H1 (cell line): ENCODE measurements around the gene EFCAB8. TPM values are rescaled to one million over a fixed set of nuclear protein-coding genes. Genes with fewer than 3 reads are reported as not detected.

Source experiments
- CTCF ChIA-PET: fragments of 300-600 bp; sonication (Branson Sonifier 250); formaldehyde crosslinking; loops from one replicate; lab custom pipeline; 2021; ENCODE audit not compliant: partially characterized antibody; lab: Charles Lee
- POLR2A ChIA-PET: fragments of 300-600 bp; sonication (Branson Sonifier 250); formaldehyde crosslinking; loops from one replicate; lab custom pipeline; 2021; ENCODE audit warnings: inconsistent platforms; ENCODE audit not compliant: partially characterized antibody; lab: Charles Lee
- DNase-seq, 2 experiments: peaks; one replicate each; pipeline versions ENCODE4 v3.0.0 to v3.0.0-alpha.2; 2010 to 2022; ENCODE audit warnings: low spot score in 2 of 2, low read depth in 1 of 2, mixed read lengths in 1 of 2
- FAIRE-seq: peaks from 2 replicates; lab custom pipeline; 2011; peaks lifted over from hg19 to GRCh38; lab: Jason Lieb, UNC
- H2AFZ ChIP-seq: 2 replicates; pipeline ENCODE4 v1.8.1; 2012; ENCODE audit warnings: low read length, inconsistent platforms
- H2AK5ac ChIP-seq: 2 replicates; pipeline ENCODE4 v1.6.1; 2013; ENCODE audit warnings: low read depth, low read length
- H2BK120ac ChIP-seq: replicated peaks from 2 replicates; pipeline ENCODE3; 2013; ENCODE audit warnings: low read depth, low read length, inconsistent platforms
- H2BK12ac ChIP-seq: 2 replicates; pipeline ENCODE4 v1.6.1; 2013; ENCODE audit warnings: low read depth, low read length
- H2BK15ac ChIP-seq: 2 replicates; pipeline ENCODE4 v1.6.1; 2013; ENCODE audit warnings: low read length
- H2BK20ac ChIP-seq: 2 replicates; pipeline ENCODE4 v1.6.1; 2013; ENCODE audit warnings: low read length
- H2BK5ac ChIP-seq: 2 replicates; pipeline ENCODE4 v1.6.1; 2013; ENCODE audit warnings: low read depth, low read length
- H3K14ac ChIP-seq: 2 replicates; pipeline ENCODE4 v1.6.1; 2013; ENCODE audit warnings: inconsistent platforms; ENCODE audit not compliant: insufficient read length
- H3K18ac ChIP-seq: 2 replicates; pipeline ENCODE4 v1.6.1; 2013; ENCODE audit warnings: low read length; ENCODE audit errors: extremely low read depth
- H3K23ac ChIP-seq: 2 replicates; pipeline ENCODE4 v1.6.1; 2013; ENCODE audit warnings: inconsistent platforms; ENCODE audit not compliant: insufficient read length
- H3K23me2 ChIP-seq: 2 replicates; pipeline ENCODE4 v1.6.1; 2013; ENCODE audit warnings: low read depth, low read length
- H3K27ac ChIP-seq: 2 replicates; pipeline ENCODE4 v1.6.1; 2011; ENCODE audit warnings: low read depth, low read length, inconsistent platforms
- H3K27me3 ChIP-seq, 4 experiments: replicated peaks in 1 of 4; 1 replicate in 1 of 4; 2 replicates in 3 of 4; pipeline versions ENCODE4 v1.6.1 to v1.8.1; 2011 to 2013; ENCODE audit warnings: low read length in 3 of 4, mild to moderate bottlenecking in 3 of 4, inconsistent platforms in 2 of 4, mixed read lengths in 2 of 4, moderate library complexity in 1 of 4; ENCODE audit not compliant: control insufficient read depth in 3 of 4, insufficient read depth in 3 of 4; ENCODE audit errors: extremely low read depth in 1 of 4
- H3K36me3 ChIP-seq, 4 experiments: 2 replicates each; pipeline versions ENCODE4 v1.6.1 to v1.8.1; 2011 to 2013; ENCODE audit warnings: mild to moderate bottlenecking in 4 of 4, low read length in 3 of 4, moderate library complexity in 2 of 4, control low read depth in 1 of 4, inconsistent platforms in 1 of 4; ENCODE audit not compliant: insufficient read depth in 4 of 4, control insufficient read depth in 2 of 4
- H3K4ac ChIP-seq: replicated peaks from 2 replicates; pipeline ENCODE3; 2013; ENCODE audit warnings: low read length, low read depth, mixed read lengths, inconsistent platforms; ENCODE audit not compliant: insufficient read length
- H3K4me1 ChIP-seq, 4 experiments: replicated peaks in 1 of 4; 1 replicate in 1 of 4; 2 replicates in 3 of 4; pipeline versions ENCODE4 v1.6.1 to v1.8.1; 2011 to 2013; ENCODE audit warnings: low read length in 3 of 4, inconsistent platforms in 2 of 4, mixed read lengths in 1 of 4; ENCODE audit not compliant: insufficient read depth in 4 of 4, control insufficient read depth in 3 of 4
- H3K4me2 ChIP-seq, 2 experiments: 2 replicates each; pipeline versions ENCODE4 v1.6.1 to v1.8.1; 2011 to 2013; ENCODE audit warnings: low read depth in 2 of 2, low read length in 2 of 2, control low read depth in 1 of 2, inconsistent platforms in 1 of 2, mild to moderate bottlenecking in 1 of 2; ENCODE audit not compliant: insufficient read depth in 1 of 2
- H3K4me3 ChIP-seq, 4 experiments: fragments of 200-600, 300-600 bp in 1 of 4; sonication (generic), shearing (Covaris generic), sonication (Bioruptor Twin) in 1 of 4; 2 replicates each; pipeline versions ENCODE4 v1.5.1 to v1.8.1; 2011 to 2016; ENCODE audit warnings: low read length in 4 of 4, low read depth in 3 of 4, control low read depth in 2 of 4, inconsistent platforms in 2 of 4, mild to moderate bottlenecking in 2 of 4, mixed read lengths in 1 of 4, moderate library complexity in 1 of 4; ENCODE audit not compliant: insufficient read depth in 2 of 4; ENCODE audit errors: extremely low read depth in 1 of 4
- H3K56ac ChIP-seq: replicated peaks from 2 replicates; pipeline ENCODE3; 2013; ENCODE audit warnings: low read depth, mild to moderate bottlenecking, mixed read lengths, low read length, inconsistent platforms; ENCODE audit not compliant: insufficient read length
- H3K79me1 ChIP-seq: 2 replicates; pipeline ENCODE4 v1.6.1; 2013; ENCODE audit warnings: low read depth, low read length, control low read depth
- H3K79me2 ChIP-seq, 2 experiments: 2 replicates each; pipeline versions ENCODE4 v1.6.1 to v1.8.1; 2012 to 2013; ENCODE audit warnings: low read length in 2 of 2, mild to moderate bottlenecking in 2 of 2, inconsistent platforms in 1 of 2; ENCODE audit not compliant: insufficient read depth in 2 of 2, control insufficient read depth in 1 of 2
- H3K9ac ChIP-seq, 4 experiments: replicated peaks in 1 of 4; 1 replicate in 1 of 4; 2 replicates in 3 of 4; pipeline versions ENCODE4 v1.6.1 to v1.8.1; 2011 to 2013; ENCODE audit warnings: low read depth in 3 of 4, low read length in 3 of 4, control low read depth in 2 of 4, mild to moderate bottlenecking in 2 of 4, moderate library complexity in 2 of 4, inconsistent platforms in 1 of 4; ENCODE audit errors: extremely low read depth in 1 of 4
- H3K9me3 ChIP-seq, 2 experiments: 2 replicates each; pipeline versions ENCODE4 v1.6.1 to v1.8.1; 2012 to 2013; ENCODE audit warnings: mild to moderate bottlenecking in 2 of 2, moderate library complexity in 2 of 2, control low read depth in 1 of 2, inconsistent platforms in 1 of 2, low read depth in 1 of 2, low read length in 1 of 2, mixed read lengths in 1 of 2; ENCODE audit not compliant: insufficient read depth in 2 of 2
- H4K20me1 ChIP-seq, 2 experiments: replicated peaks in 1 of 2; 2 replicates each; pipeline versions ENCODE3 to v1.8.1; 2011 to 2013; ENCODE audit warnings: inconsistent platforms in 2 of 2, low read length in 2 of 2, mild to moderate bottlenecking in 1 of 2; ENCODE audit not compliant: insufficient read depth in 2 of 2, control insufficient read depth in 1 of 2
- H4K5ac ChIP-seq: 2 replicates; pipeline ENCODE4 v1.6.1; 2013; ENCODE audit warnings: low read length, low read depth, mixed read lengths, inconsistent platforms; ENCODE audit not compliant: insufficient read length
- H4K8ac ChIP-seq: 2 replicates; pipeline ENCODE4 v1.8.0; 2013; ENCODE audit warnings: mild to moderate bottlenecking, moderate library complexity, low read length, inconsistent platforms; ENCODE audit not compliant: insufficient read depth; ENCODE audit errors: extremely low read depth
- H4K91ac ChIP-seq: replicated peaks from 2 replicates; pipeline ENCODE3; 2013; ENCODE audit warnings: low read length, mixed read lengths, inconsistent platforms; ENCODE audit not compliant: insufficient read length
- EZH2 ChIP-seq: fragments of 200-600 bp; sonication (generic); IDR thresholded peaks from 2 replicates; pipeline ENCODE4 v1.7.1; 2012; ENCODE audit warnings: low read depth, mild to moderate bottlenecking, moderate library complexity, low read length, inconsistent platforms; ENCODE audit not compliant: severe bottlenecking
- SUZ12 ChIP-seq: fragments of 200-600 bp; sonication (generic); IDR thresholded peaks from 2 replicates; pipeline ENCODE4 v1.6.1; 2012; ENCODE audit warnings: mild to moderate bottlenecking, inconsistent platforms, low read length, moderate library complexity, mixed read lengths
- WGBS, 2 experiments: shearing (Covaris generic) in 1 of 2; methylation state at CpG; one replicate each; pipeline versions ENCODE4 v1.1.6 to v1.1.7; 2013 to 2015; ENCODE audit warnings: low lambda C conversion rate in 2 of 2, mixed read lengths in 2 of 2, inconsistent platforms in 1 of 2, low coverage in 1 of 2, missing lambda C conversion rate in 1 of 2; ENCODE audit not compliant: insufficient replicate concordance in 2 of 2, insufficient coverage in 1 of 2, insufficient read length in 1 of 2; ENCODE audit errors: extremely low coverage in 1 of 2, missing lambda C conversion rate in 1 of 2; 5-methylcytosine and 5-hydroxymethylcytosine counted together
- polyA plus RNA-seq, 7 experiments: library from polyadenylated mRNA; depleted of rRNA in 3 of 7; stranded (reverse) in 5 of 7; unstranded in 2 of 7; fragments of >200 nt in 5 of 7; fragments of 200-250 nt in 2 of 7; gene quantifications; 1 replicate in 5 of 7; 2 replicates in 1 of 7; 4 replicates in 1 of 7; pipeline versions ENCODE4 v1.2.1 to v1.2.3, GENCODE V29; 2011 to 2013; ENCODE audit warnings: missing spikeins in 2 of 7, mixed read lengths in 2 of 7
- total RNA-seq: library from RNA; stranded (reverse); fragmentation: NEBNext Ultra II Directional; extraction: Animal tissue kit (Norgen Biotek cat#: 25700); gene quantifications from 2 replicates; pipeline ENCODE4 v1.2.1, GENCODE V29; 2021

EFCAB8 gene
- total and polyA plus RNA-seq, 2 of the 8 experiments (the other 6 are each of a cell fraction or from before 2014, with no cell fraction given): 0.06 to 0.20 TPM

GRCh38 chr20:32922466-32922865, 63.7 kb downstream of the EFCAB8 start:
- Histone ChIP-seq H3K79me1 (no peaks in the 10 kb centered on the region), H3K23ac (no peak overlapping the region), H3K23me2 (no peaks in the 10 kb centered on the region), H3K4me1 (no peaks in the 10 kb centered on the region; a peak in 1 of 7 replicates), H3K36me3 (no peaks in the 10 kb centered on the region), H3K4me2 (no peak overlapping the region), H3K56ac (no peak overlapping the region), H2BK15ac (no peak overlapping the region), H2BK120ac (no peak overlapping the region), H2AK5ac (no peak overlapping the region), H2BK20ac (no peak overlapping the region), H3K18ac (no peak overlapping the region), H3K27me3 (no peaks in the 10 kb centered on the region), H2AFZ (no peak overlapping the region), H4K5ac (no peak overlapping the region), H3K4ac (no peak overlapping the region), H3K9me3 (no peaks in the 10 kb centered on the region), H3K9ac (no peak overlapping the region), H3K14ac (no peak overlapping the region), H3K79me2 (no peaks in the 10 kb centered on the region), H3K27ac (no peak overlapping the region), H4K91ac (no peak overlapping the region), H4K20me1 (no peaks in the 10 kb centered on the region), H2BK12ac (no peak overlapping the region), H3K4me3 (no peak overlapping the region), H2BK5ac (no peak overlapping the region), H4K8ac (no peak overlapping the region)
- DNase-seq: no peak
- ChIA-PET POLR2A (no interaction called here), CTCF (interaction anchor here (0.7 to 2.9 kb wide), 5 partner anchors 15 to 82 kb away, joined by 3 to 18 read pairs (median 4); partner anchors contain the start of gene SUN5)
- 86% methylated on average over 3 of the region's 3 CpGs; no CpG with 5 or more reads in 1 of the 2 experiments for WGBS, 2 experiments
- TF ChIP-seq EZH2 (no peak), SUZ12 (no peak)
- no peak for FAIRE-seq
